H1 (cell line): ENCODE results near the gene IL3. TPM values are rescaled to one million over a fixed set of nuclear protein-coding genes. Genes with fewer than 3 reads are reported as not detected.

Experiments used
- CTCF ChIA-PET: fragments of 300-600 bp; sonication (Branson Sonifier 250); formaldehyde crosslinking; loops from one replicate; lab custom pipeline; 2021; ENCODE audit not compliant: partially characterized antibody; lab: Charles Lee
- POLR2A ChIA-PET: fragments of 300-600 bp; sonication (Branson Sonifier 250); formaldehyde crosslinking; loops from one replicate; lab custom pipeline; 2021; ENCODE audit warnings: inconsistent platforms; ENCODE audit not compliant: partially characterized antibody; lab: Charles Lee
- DNase-seq, 2 experiments: peaks; one replicate each; pipeline versions ENCODE4 v3.0.0 to v3.0.0-alpha.2; 2010 to 2022; ENCODE audit warnings: low spot score in 2 of 2, low read depth in 1 of 2, mixed read lengths in 1 of 2
- FAIRE-seq: peaks from 2 replicates; lab custom pipeline; 2011; peaks lifted over from hg19 to GRCh38; lab: Jason Lieb, UNC
- H2AFZ ChIP-seq: 2 replicates; pipeline ENCODE4 v1.8.1; 2012; ENCODE audit warnings: low read length, inconsistent platforms
- H2AK5ac ChIP-seq: 2 replicates; pipeline ENCODE4 v1.6.1; 2013; ENCODE audit warnings: low read depth, low read length
- H2BK120ac ChIP-seq: replicated peaks from 2 replicates; pipeline ENCODE3; 2013; ENCODE audit warnings: low read depth, low read length, inconsistent platforms
- H2BK12ac ChIP-seq: 2 replicates; pipeline ENCODE4 v1.6.1; 2013; ENCODE audit warnings: low read depth, low read length
- H2BK15ac ChIP-seq: 2 replicates; pipeline ENCODE4 v1.6.1; 2013; ENCODE audit warnings: low read length
- H2BK20ac ChIP-seq: 2 replicates; pipeline ENCODE4 v1.6.1; 2013; ENCODE audit warnings: low read length
- H2BK5ac ChIP-seq: 2 replicates; pipeline ENCODE4 v1.6.1; 2013; ENCODE audit warnings: low read depth, low read length
- H3K14ac ChIP-seq: 2 replicates; pipeline ENCODE4 v1.6.1; 2013; ENCODE audit warnings: inconsistent platforms; ENCODE audit not compliant: insufficient read length
- H3K18ac ChIP-seq: 2 replicates; pipeline ENCODE4 v1.6.1; 2013; ENCODE audit warnings: low read length; ENCODE audit errors: extremely low read depth
- H3K23ac ChIP-seq: 2 replicates; pipeline ENCODE4 v1.6.1; 2013; ENCODE audit warnings: inconsistent platforms; ENCODE audit not compliant: insufficient read length
- H3K23me2 ChIP-seq: 2 replicates; pipeline ENCODE4 v1.6.1; 2013; ENCODE audit warnings: low read depth, low read length
- H3K27ac ChIP-seq: 2 replicates; pipeline ENCODE4 v1.6.1; 2011; ENCODE audit warnings: low read depth, low read length, inconsistent platforms
- H3K27me3 ChIP-seq, 4 experiments: replicated peaks in 1 of 4; 1 replicate in 1 of 4; 2 replicates in 3 of 4; pipeline versions ENCODE4 v1.6.1 to v1.8.1; 2011 to 2013; ENCODE audit warnings: low read length in 3 of 4, mild to moderate bottlenecking in 3 of 4, inconsistent platforms in 2 of 4, mixed read lengths in 2 of 4, moderate library complexity in 1 of 4; ENCODE audit not compliant: control insufficient read depth in 3 of 4, insufficient read depth in 3 of 4; ENCODE audit errors: extremely low read depth in 1 of 4
- H3K36me3 ChIP-seq, 4 experiments: 2 replicates each; pipeline versions ENCODE4 v1.6.1 to v1.8.1; 2011 to 2013; ENCODE audit warnings: mild to moderate bottlenecking in 4 of 4, low read length in 3 of 4, moderate library complexity in 2 of 4, control low read depth in 1 of 4, inconsistent platforms in 1 of 4; ENCODE audit not compliant: insufficient read depth in 4 of 4, control insufficient read depth in 2 of 4
- H3K4ac ChIP-seq: replicated peaks from 2 replicates; pipeline ENCODE3; 2013; ENCODE audit warnings: low read length, low read depth, mixed read lengths, inconsistent platforms; ENCODE audit not compliant: insufficient read length
- H3K4me1 ChIP-seq, 4 experiments: replicated peaks in 1 of 4; 1 replicate in 1 of 4; 2 replicates in 3 of 4; pipeline versions ENCODE4 v1.6.1 to v1.8.1; 2011 to 2013; ENCODE audit warnings: low read length in 3 of 4, inconsistent platforms in 2 of 4, mixed read lengths in 1 of 4; ENCODE audit not compliant: insufficient read depth in 4 of 4, control insufficient read depth in 3 of 4
- H3K4me2 ChIP-seq, 2 experiments: 2 replicates each; pipeline versions ENCODE4 v1.6.1 to v1.8.1; 2011 to 2013; ENCODE audit warnings: low read depth in 2 of 2, low read length in 2 of 2, control low read depth in 1 of 2, inconsistent platforms in 1 of 2, mild to moderate bottlenecking in 1 of 2; ENCODE audit not compliant: insufficient read depth in 1 of 2
- H3K4me3 ChIP-seq, 4 experiments: fragments of 200-600, 300-600 bp in 1 of 4; sonication (generic), shearing (Covaris generic), sonication (Bioruptor Twin) in 1 of 4; 2 replicates each; pipeline versions ENCODE4 v1.5.1 to v1.8.1; 2011 to 2016; ENCODE audit warnings: low read length in 4 of 4, low read depth in 3 of 4, control low read depth in 2 of 4, inconsistent platforms in 2 of 4, mild to moderate bottlenecking in 2 of 4, mixed read lengths in 1 of 4, moderate library complexity in 1 of 4; ENCODE audit not compliant: insufficient read depth in 2 of 4; ENCODE audit errors: extremely low read depth in 1 of 4
- H3K56ac ChIP-seq: replicated peaks from 2 replicates; pipeline ENCODE3; 2013; ENCODE audit warnings: low read depth, mild to moderate bottlenecking, mixed read lengths, low read length, inconsistent platforms; ENCODE audit not compliant: insufficient read length
- H3K79me1 ChIP-seq: 2 replicates; pipeline ENCODE4 v1.6.1; 2013; ENCODE audit warnings: low read depth, low read length, control low read depth
- H3K79me2 ChIP-seq, 2 experiments: 2 replicates each; pipeline versions ENCODE4 v1.6.1 to v1.8.1; 2012 to 2013; ENCODE audit warnings: low read length in 2 of 2, mild to moderate bottlenecking in 2 of 2, inconsistent platforms in 1 of 2; ENCODE audit not compliant: insufficient read depth in 2 of 2, control insufficient read depth in 1 of 2
- H3K9ac ChIP-seq, 4 experiments: replicated peaks in 1 of 4; 1 replicate in 1 of 4; 2 replicates in 3 of 4; pipeline versions ENCODE4 v1.6.1 to v1.8.1; 2011 to 2013; ENCODE audit warnings: low read depth in 3 of 4, low read length in 3 of 4, control low read depth in 2 of 4, mild to moderate bottlenecking in 2 of 4, moderate library complexity in 2 of 4, inconsistent platforms in 1 of 4; ENCODE audit errors: extremely low read depth in 1 of 4
- H3K9me3 ChIP-seq, 2 experiments: 2 replicates each; pipeline versions ENCODE4 v1.6.1 to v1.8.1; 2012 to 2013; ENCODE audit warnings: mild to moderate bottlenecking in 2 of 2, moderate library complexity in 2 of 2, control low read depth in 1 of 2, inconsistent platforms in 1 of 2, low read depth in 1 of 2, low read length in 1 of 2, mixed read lengths in 1 of 2; ENCODE audit not compliant: insufficient read depth in 2 of 2
- H4K20me1 ChIP-seq, 2 experiments: replicated peaks in 1 of 2; 2 replicates each; pipeline versions ENCODE3 to v1.8.1; 2011 to 2013; ENCODE audit warnings: inconsistent platforms in 2 of 2, low read length in 2 of 2, mild to moderate bottlenecking in 1 of 2; ENCODE audit not compliant: insufficient read depth in 2 of 2, control insufficient read depth in 1 of 2
- H4K5ac ChIP-seq: 2 replicates; pipeline ENCODE4 v1.6.1; 2013; ENCODE audit warnings: low read length, low read depth, mixed read lengths, inconsistent platforms; ENCODE audit not compliant: insufficient read length
- H4K8ac ChIP-seq: 2 replicates; pipeline ENCODE4 v1.8.0; 2013; ENCODE audit warnings: mild to moderate bottlenecking, moderate library complexity, low read length, inconsistent platforms; ENCODE audit not compliant: insufficient read depth; ENCODE audit errors: extremely low read depth
- H4K91ac ChIP-seq: replicated peaks from 2 replicates; pipeline ENCODE3; 2013; ENCODE audit warnings: low read length, mixed read lengths, inconsistent platforms; ENCODE audit not compliant: insufficient read length
- BACH1 ChIP-seq: IDR thresholded peaks from 2 replicates; pipeline ENCODE4 v1.6.1; 2012; ENCODE audit warnings: low read length, improper control_type of control experiment
- BCL11A ChIP-seq, 2 experiments: IDR thresholded peaks; one replicate each; pipeline ENCODE4 v1.6.1; 2011; ENCODE audit warnings: low read depth in 2 of 2, low read length in 2 of 2, mild to moderate bottlenecking in 2 of 2
- RFX5 ChIP-seq: IDR thresholded peaks from 2 replicates; pipeline ENCODE4 v1.6.1; 2011; ENCODE audit warnings: low read depth, low read length, improper control_type of control experiment, borderline replicate concordance
- SIRT6 ChIP-seq: IDR thresholded peaks from one replicate; pipeline ENCODE4 v1.7.1; 2012; ENCODE audit warnings: low read length, inconsistent platforms
- SP2 ChIP-seq: IDR thresholded peaks from 2 replicates; pipeline ENCODE4 v1.6.1; 2012; ENCODE audit warnings: mild to moderate bottlenecking, low read length, inconsistent platforms
- ZNF274 ChIP-seq: IDR thresholded peaks from 2 replicates; pipeline ENCODE4 v1.7.0; 2012; ENCODE audit warnings: low read length, borderline replicate concordance; ENCODE audit errors: extremely low read depth
- WGBS, 2 experiments: shearing (Covaris generic) in 1 of 2; methylation state at CpG; one replicate each; pipeline versions ENCODE4 v1.1.6 to v1.1.7; 2013 to 2015; ENCODE audit warnings: low lambda C conversion rate in 2 of 2, mixed read lengths in 2 of 2, inconsistent platforms in 1 of 2, low coverage in 1 of 2, missing lambda C conversion rate in 1 of 2; ENCODE audit not compliant: insufficient replicate concordance in 2 of 2, insufficient coverage in 1 of 2, insufficient read length in 1 of 2; ENCODE audit errors: extremely low coverage in 1 of 2, missing lambda C conversion rate in 1 of 2; 5-methylcytosine and 5-hydroxymethylcytosine counted together
- polyA plus RNA-seq, 7 experiments: library from polyadenylated mRNA; depleted of rRNA in 3 of 7; stranded (reverse) in 5 of 7; unstranded in 2 of 7; fragments of >200 nt in 5 of 7; fragments of 200-250 nt in 2 of 7; gene quantifications; 1 replicate in 5 of 7; 2 replicates in 1 of 7; 4 replicates in 1 of 7; pipeline versions ENCODE4 v1.2.1 to v1.2.3, GENCODE V29; 2011 to 2013; ENCODE audit warnings: missing spikeins in 2 of 7, mixed read lengths in 2 of 7
- total RNA-seq: library from RNA; stranded (reverse); fragmentation: NEBNext Ultra II Directional; extraction: Animal tissue kit (Norgen Biotek cat#: 25700); gene quantifications from 2 replicates; pipeline ENCODE4 v1.2.1, GENCODE V29; 2021
- TF ChIP-seq, protein P1 (sequence below): IDR thresholded peaks from 2 replicates; pipeline ENCODE4 v1.6.1; 2012; ENCODE audit warnings: inconsistent platforms

IL3 gene
- total and polyA plus RNA-seq, 2 of the 8 experiments (the other 6 are each of a cell fraction or from before 2014, with no cell fraction given) = not detected

DNA sequence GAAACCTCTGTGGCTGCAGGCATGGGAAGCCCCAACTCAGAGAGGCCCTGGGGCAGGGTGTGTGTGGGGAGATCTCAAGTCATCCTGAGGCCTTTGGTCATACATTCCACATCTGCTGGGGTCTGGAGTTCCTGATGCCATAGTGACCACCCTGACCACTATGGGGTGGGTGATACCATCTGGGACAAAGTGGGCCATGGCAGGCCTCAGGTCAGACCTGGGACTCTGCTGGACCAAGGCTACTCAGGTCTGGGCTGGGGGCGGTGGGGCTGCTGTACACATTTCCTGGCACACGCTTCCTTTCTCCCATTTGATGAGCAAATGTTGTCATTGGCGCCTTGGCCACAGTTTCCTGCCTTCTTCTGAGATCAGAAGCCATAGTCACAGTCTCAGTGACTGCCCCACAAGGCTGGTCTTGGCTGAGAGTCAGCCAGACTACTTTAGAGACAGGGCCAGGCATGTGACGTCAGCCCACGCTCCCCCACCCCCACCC, 33.9 kb upstream of the IL3 start:
- no peaks in the 10 kb centered on the region for H3K36me3 ChIP-seq
- no peak overlapping the region for H2AFZ ChIP-seq
- no peak for FAIRE-seq
- H2BK20ac ChIP-seq = no peak overlapping the region
- H3K9me3 ChIP-seq = no peaks in the 10 kb centered on the region
- H3K56ac ChIP-seq = no peak overlapping the region
- H3K23me2 ChIP-seq = no peaks in the 10 kb centered on the region; the same call in 1 of the 2 replicates
- 83% methylated on average over 5 of the region's 5 CpGs; no CpG with 5 or more reads in 1 of the 2 experiments for WGBS, 2 experiments
- DNase-seq = no peak
- no peaks in the 10 kb centered on the region for H3K4me1 ChIP-seq
- no peak overlapping the region for H3K23ac ChIP-seq
- H2BK12ac ChIP-seq = no peak overlapping the region
- no peaks in the 10 kb centered on the region for H4K20me1 ChIP-seq
- no peak overlapping the region; the same call in 1 of the 2 replicates for H4K8ac ChIP-seq
- no peak overlapping the region for H3K14ac ChIP-seq
- H2BK15ac ChIP-seq = no peak overlapping the region
- H3K9ac ChIP-seq = no peak overlapping the region
- H3K79me1 ChIP-seq = no peaks in the 10 kb centered on the region
- CTCF ChIA-PET = interaction anchor here (1.1 kb wide), 2 partner anchors 15 to 437 kb away, joined by 3 to 4 read pairs; no protein-coding TSS in a partner anchor
- no peaks in the 10 kb centered on the region for H3K79me2 ChIP-seq
- POLR2A ChIA-PET = no interaction called here
- no peak overlapping the region for H3K27ac ChIP-seq
- no peak overlapping the region for H2AK5ac ChIP-seq
- no peaks in the 10 kb centered on the region for H3K27me3 ChIP-seq
- no peak overlapping the region for H2BK120ac ChIP-seq
- no peak overlapping the region for H3K4me3 ChIP-seq
- no peak overlapping the region for H3K4ac ChIP-seq
- no peak overlapping the region for H2BK5ac ChIP-seq
- H3K4me2 ChIP-seq = no peak overlapping the region
- H3K18ac ChIP-seq = no peak overlapping the region
- H4K5ac ChIP-seq = no peak overlapping the region
- H4K91ac ChIP-seq = no peak overlapping the region
- TF ChIP-seq ZNF274 (no peak), RFX5 (no peak), BCL11A (IDR thresholded peaks at IDR 0.05; ENCODE audit: low read depth in 2 of 2, low read length in 2 of 2) (no peak), BACH1 (no peak), SP2 (no peak), SIRT6 (no peak)
- TF ChIP-seq, protein P1, sequence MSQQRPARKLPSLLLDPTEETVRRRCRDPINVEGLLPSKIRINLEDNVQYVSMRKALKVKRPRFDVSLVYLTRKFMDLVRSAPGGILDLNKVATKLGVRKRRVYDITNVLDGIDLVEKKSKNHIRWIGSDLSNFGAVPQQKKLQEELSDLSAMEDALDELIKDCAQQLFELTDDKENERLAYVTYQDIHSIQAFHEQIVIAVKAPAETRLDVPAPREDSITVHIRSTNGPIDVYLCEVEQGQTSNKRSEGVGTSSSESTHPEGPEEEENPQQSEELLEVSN = no peak
